Cardiac muscle cell (in vitro differentiated cells and primary cell): Measurements from ENCODE around the gene HOXA11. TPM values are rescaled to one million over a fixed set of nuclear protein-coding genes. Genes with fewer than 3 reads are reported as not detected.

ENCODE experiments used
- DNase-seq, 2 donors: peaks; one replicate each; pipeline versions ENCODE4 v3.0.0 to v3.0.0-alpha.2; 2010 to 2017; ENCODE audit warnings: low read depth in 1 of 2, low spot score in 1 of 2
- H3K27ac ChIP-seq: fragments of 200-600 bp; sonication (generic); 2 replicates; pipeline ENCODE4 v1.5.1; 2016
- H3K27me3 ChIP-seq: fragments of 200-600 bp; sonication (generic); 2 replicates; pipeline ENCODE4 v1.6.0; 2016; ENCODE audit warnings: control low read depth
- H3K36me3 ChIP-seq: fragments of 200-600 bp; sonication (generic); 2 replicates; pipeline ENCODE4 v1.5.1; 2016; ENCODE audit warnings: control low read depth
- H3K4me1 ChIP-seq: fragments of 200-600 bp; sonication (generic); 2 replicates; pipeline ENCODE4 v1.8.1; 2017; ENCODE audit warnings: low read depth, mild to moderate bottlenecking, mixed run types
- H3K4me3 ChIP-seq: fragments of 200-600 bp; sonication (generic); 2 replicates; pipeline ENCODE4 v1.5.1; 2016; ENCODE audit warnings: mild to moderate bottlenecking
- H3K9me3 ChIP-seq: fragments of 200-600 bp; sonication (generic); 2 replicates; pipeline ENCODE4 v1.5.1; 2017; ENCODE audit warnings: low read depth, mild to moderate bottlenecking, control low read depth
- polyA plus RNA-seq: library from polyadenylated mRNA; unstranded; fragments of >200 nt; fragmentation: Nextera tagmentation; extraction: Ambion mirVana; gene quantifications from 2 replicates; pipeline ENCODE4 v1.2.1, GENCODE V29; 2016
- total RNA-seq: library from RNA; depleted of rRNA; stranded (reverse); fragments of >200 nt; gene quantifications from 2 replicates; pipeline ENCODE4 v1.2.3, GENCODE V29; 2016
- TF ChIP-seq, protein P1 (sequence below): IDR thresholded peaks from 2 replicates; pipeline ENCODE4 v1.5.1; 2012; ENCODE audit warnings: low read depth, mild to moderate bottlenecking, low read length

HOXA11 gene
- total and polyA plus RNA-seq, 2 experiments from 2014 or later: not detected

DNA sequence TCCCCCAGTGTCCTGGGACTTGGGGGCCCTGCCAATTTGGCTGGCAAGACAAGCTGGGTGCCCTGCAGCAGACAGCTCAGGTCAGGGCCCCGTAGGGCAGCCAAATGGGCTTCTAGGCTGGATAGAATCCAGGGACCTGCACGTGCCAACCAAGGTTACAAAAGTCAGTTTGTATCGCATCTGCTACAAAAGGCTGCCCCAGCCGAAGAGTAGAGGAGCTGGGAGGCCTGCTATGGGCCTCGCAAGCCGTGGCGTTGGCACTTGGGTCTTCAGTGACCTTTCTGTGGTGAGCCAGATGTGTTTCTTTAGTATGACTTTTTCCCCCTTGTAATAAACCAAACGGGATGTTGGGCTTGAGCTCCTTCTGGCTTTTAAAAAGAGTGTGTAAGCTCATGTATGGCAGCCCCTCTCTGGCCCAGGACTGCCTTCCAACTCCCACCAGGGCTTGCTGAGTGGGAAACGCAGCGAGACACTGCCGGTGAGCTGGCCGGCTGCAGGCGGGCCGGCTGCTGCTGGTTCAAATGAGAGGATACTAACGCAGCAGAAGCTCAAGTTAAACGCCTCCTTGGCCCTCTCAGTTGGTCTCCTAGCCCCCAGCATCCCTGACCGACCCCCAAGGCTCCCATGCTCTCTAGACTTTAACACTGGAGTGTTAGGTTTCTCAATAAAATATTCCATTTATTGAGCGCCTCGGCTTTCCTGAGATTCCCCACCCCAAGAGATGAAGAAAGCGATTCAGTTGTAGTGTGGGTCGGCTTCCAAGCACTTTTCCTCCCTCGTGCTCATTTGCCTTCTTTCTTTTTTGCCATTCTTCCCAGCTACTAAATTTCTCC, 7.9 kb downstream of the HOXA11 start:
- no peak overlapping the region for H3K27ac ChIP-seq

DNA sequence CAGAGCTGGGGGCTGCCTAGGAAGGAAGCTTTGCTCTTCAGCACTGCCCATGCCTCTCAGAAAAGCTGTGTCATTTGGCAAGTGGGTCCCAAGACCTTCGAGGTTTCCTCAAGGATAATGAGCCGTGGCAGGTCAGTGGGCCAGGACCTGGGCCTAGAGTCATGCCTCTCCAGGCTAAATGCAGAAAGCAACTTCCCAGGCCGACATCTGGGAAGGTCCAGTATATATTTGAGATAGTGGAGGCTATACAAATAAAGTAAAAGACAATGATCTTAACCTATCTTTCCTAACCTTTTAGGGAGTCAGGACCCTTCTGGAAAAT, 8.5 kb downstream of the HOXA11 start:
- no peaks in the 10 kb centered on the region for H3K36me3 ChIP-seq
- H3K9me3 ChIP-seq: no peaks in the 10 kb centered on the region
- H3K27ac ChIP-seq: no peak overlapping the region
- H3K27me3 ChIP-seq: peaks cover 100% of the 10 kb centered on the region
- no peaks in the 10 kb centered on the region for H3K4me1 ChIP-seq
- TF ChIP-seq, protein P1, sequence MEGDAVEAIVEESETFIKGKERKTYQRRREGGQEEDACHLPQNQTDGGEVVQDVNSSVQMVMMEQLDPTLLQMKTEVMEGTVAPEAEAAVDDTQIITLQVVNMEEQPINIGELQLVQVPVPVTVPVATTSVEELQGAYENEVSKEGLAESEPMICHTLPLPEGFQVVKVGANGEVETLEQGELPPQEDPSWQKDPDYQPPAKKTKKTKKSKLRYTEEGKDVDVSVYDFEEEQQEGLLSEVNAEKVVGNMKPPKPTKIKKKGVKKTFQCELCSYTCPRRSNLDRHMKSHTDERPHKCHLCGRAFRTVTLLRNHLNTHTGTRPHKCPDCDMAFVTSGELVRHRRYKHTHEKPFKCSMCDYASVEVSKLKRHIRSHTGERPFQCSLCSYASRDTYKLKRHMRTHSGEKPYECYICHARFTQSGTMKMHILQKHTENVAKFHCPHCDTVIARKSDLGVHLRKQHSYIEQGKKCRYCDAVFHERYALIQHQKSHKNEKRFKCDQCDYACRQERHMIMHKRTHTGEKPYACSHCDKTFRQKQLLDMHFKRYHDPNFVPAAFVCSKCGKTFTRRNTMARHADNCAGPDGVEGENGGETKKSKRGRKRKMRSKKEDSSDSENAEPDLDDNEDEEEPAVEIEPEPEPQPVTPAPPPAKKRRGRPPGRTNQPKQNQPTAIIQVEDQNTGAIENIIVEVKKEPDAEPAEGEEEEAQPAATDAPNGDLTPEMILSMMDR: no peak
- H3K4me3 ChIP-seq: no peak overlapping the region
- no peak for DNase-seq

More for the DNA sequence above, 7.9 kb downstream of the HOXA11 start:
- Histone ChIP-seq H3K36me3 (no peaks in the 10 kb centered on the region), H3K9me3 (no peaks in the 10 kb centered on the region), H3K4me1 (no peaks in the 10 kb centered on the region), H3K4me3 (no peak overlapping the region), H3K27me3 (peaks cover 100% of the 10 kb centered on the region)
- DNase-seq: no peak
- TF ChIP-seq, protein P1: no peak

DNA sequence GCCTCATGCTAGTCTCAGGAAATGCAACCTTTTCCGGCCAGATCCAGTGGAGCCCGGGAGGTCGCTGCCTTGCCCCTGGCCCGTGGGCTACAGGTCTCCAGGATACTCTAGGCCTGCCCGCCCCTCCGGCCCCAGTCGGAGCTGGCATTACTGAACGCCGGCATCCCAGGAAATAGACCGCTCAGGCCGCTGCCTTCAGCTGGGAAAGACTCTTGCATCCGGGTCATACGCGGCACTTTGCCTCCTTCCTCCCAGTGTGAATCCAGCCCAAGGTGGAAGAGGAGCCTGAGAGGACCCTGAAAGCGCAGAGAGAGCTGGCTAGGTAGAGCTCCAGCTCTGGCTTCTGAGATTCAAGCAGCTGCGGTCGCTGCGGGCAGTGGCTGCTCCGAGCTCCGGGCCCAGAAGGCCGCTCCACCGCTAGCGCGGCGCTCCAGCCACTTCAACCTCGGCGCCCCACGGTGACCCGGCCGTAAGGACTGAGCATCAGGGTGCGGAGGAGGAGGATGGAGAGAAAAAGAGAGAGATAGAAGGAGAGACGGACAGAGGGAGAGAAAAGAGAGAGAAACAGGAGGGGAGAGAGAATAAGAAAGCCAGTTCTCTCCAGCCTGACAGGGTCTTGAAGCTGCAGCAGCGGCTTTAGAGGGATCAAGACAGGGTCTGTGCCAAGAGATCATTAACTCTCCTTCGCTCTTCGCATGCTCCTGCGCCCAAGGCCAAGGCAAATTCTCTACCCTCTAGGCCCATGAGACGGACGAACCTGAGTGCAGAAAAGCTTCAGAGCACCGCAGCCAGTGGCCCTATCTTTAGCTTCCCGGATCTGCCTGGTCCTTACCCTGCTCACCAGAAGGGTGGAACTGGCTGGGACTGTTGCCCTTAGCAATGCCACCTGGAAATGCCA, 9.2 kb downstream of the HOXA11 start:
- DNase-seq: no peak
- Histone ChIP-seq H3K27me3 (peaks cover 100% of the 10 kb centered on the region), H3K9me3 (no peaks in the 10 kb centered on the region), H3K4me3 (no peak overlapping the region), H3K36me3 (no peaks in the 10 kb centered on the region), H3K27ac (no peak overlapping the region), H3K4me1 (no peaks in the 10 kb centered on the region)
- TF ChIP-seq, protein P1: no peak

DNA sequence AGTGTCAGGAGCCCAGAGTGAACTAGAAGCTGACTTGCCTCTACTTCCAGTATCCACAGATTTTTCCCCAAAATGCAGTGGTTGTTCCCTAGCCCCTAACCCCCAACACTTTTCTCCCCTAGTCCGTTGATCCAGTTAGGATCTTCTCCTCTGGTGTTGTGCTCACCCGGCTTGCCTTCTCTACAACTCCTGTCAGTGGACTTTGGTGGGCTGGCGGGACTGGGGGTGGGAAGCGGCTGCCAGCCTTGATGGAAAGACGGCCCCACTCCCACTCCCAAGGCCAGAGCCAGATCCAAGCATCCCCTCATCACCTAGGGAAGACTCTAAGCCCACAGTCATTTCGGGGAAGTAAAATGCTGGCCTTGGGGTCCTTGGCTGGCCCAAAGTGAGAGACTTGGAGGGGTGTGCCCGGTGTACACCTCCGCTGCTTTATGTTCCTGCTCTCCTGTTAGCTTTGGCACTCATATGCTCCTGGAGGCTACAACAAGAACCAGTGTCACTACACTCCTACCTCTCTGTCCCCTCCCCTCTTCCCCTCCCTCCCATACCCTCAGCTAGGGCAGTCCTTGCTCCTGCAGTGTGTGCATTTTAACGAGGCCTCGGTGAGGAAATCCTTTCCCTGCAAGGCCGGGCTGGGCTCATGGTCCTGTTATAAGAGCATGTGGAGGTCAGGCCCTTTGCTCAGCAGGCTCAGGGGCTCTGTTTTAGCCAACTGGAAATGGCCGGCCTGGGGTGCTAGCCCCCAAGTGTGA, 10.0 kb downstream of the HOXA11 start:
- TF ChIP-seq, protein P1: no peak
- Histone ChIP-seq H3K27ac (no peak overlapping the region), H3K9me3 (no peaks in the 10 kb centered on the region), H3K4me1 (no peaks in the 10 kb centered on the region), H3K4me3 (no peak overlapping the region), H3K36me3 (no peaks in the 10 kb centered on the region), H3K27me3 (peaks cover 100% of the 10 kb centered on the region)
- no peak for DNase-seq
